H9 (cell line): ENCODE measurements around the gene EHD3. TPM values are rescaled to one million over a fixed set of nuclear protein-coding genes. Genes with fewer than 3 reads are reported as not detected.

Experiments
- DNase-seq: peaks from one replicate; pipeline ENCODE4 v3.0.0-alpha.2; 2017
- H2AFZ ChIP-seq: one replicate; pipeline ENCODE4 v1.6.1; 2013; ENCODE audit warnings: mild to moderate bottlenecking, low read length, control low read depth, moderate library complexity
- H2AK5ac ChIP-seq: 2 replicates; pipeline ENCODE4 v1.6.1; 2013; ENCODE audit warnings: low read length, control low read depth, mixed read lengths; ENCODE audit not compliant: insufficient read length
- H2BK120ac ChIP-seq: one replicate; pipeline ENCODE4 v1.6.1; 2013; ENCODE audit warnings: low read depth, mild to moderate bottlenecking, low read length, control low read depth, inconsistent platforms; ENCODE audit not compliant: poor library complexity, severe bottlenecking
- H2BK12ac ChIP-seq: 2 replicates; pipeline ENCODE4 v1.6.1; 2013; ENCODE audit warnings: low read length, control low read depth, mixed read lengths, low read depth; ENCODE audit not compliant: insufficient read length
- H2BK15ac ChIP-seq: 2 replicates; pipeline ENCODE4 v1.6.1; 2013; ENCODE audit warnings: low read depth, low read length, control low read depth
- H2BK20ac ChIP-seq: one replicate; pipeline ENCODE4 v1.6.1; 2013; ENCODE audit warnings: low read depth, mild to moderate bottlenecking, low read length, control low read depth, inconsistent platforms; ENCODE audit not compliant: poor library complexity, severe bottlenecking
- H2BK5ac ChIP-seq: 2 replicates; pipeline ENCODE4 v1.6.1; 2013; ENCODE audit warnings: low read length, control low read depth, mixed read lengths; ENCODE audit not compliant: insufficient read length
- H3K14ac ChIP-seq: 2 replicates; pipeline ENCODE4 v1.6.1; 2013; ENCODE audit warnings: low read length, control low read depth; ENCODE audit not compliant: insufficient read depth
- H3K18ac ChIP-seq: 2 replicates; pipeline ENCODE4 v1.6.1; 2013; ENCODE audit warnings: low read depth, mild to moderate bottlenecking, mixed read lengths, low read length, control low read depth; ENCODE audit not compliant: insufficient read length
- H3K23ac ChIP-seq: 2 replicates; pipeline ENCODE4 v1.6.1; 2013; ENCODE audit warnings: low read length, control low read depth, mixed read lengths, low read depth; ENCODE audit not compliant: insufficient read length
- H3K23me2 ChIP-seq: 2 replicates; pipeline ENCODE4 v1.6.1; 2013; ENCODE audit warnings: low read depth, mild to moderate bottlenecking, mixed read lengths, low read length, control low read depth; ENCODE audit not compliant: insufficient read length, poor library complexity, severe bottlenecking
- H3K27ac ChIP-seq: 2 replicates; pipeline ENCODE4 v1.5.1; 2013; ENCODE audit warnings: low read length, control low read depth, mixed read lengths, low read depth; ENCODE audit not compliant: insufficient read length
- H3K27me3 ChIP-seq: 2 replicates; pipeline ENCODE4 v1.6.1; 2013; ENCODE audit warnings: low read length, control low read depth, inconsistent platforms; ENCODE audit not compliant: insufficient read depth
- H3K4ac ChIP-seq: 2 replicates; pipeline ENCODE4 v1.6.1; 2013; ENCODE audit warnings: low read depth, mild to moderate bottlenecking, control low read depth, inconsistent platforms, low read length, moderate library complexity
- H3K4me1 ChIP-seq: 2 replicates; pipeline ENCODE4 v1.6.1; 2013; ENCODE audit warnings: low read length, control low read depth, inconsistent platforms; ENCODE audit not compliant: insufficient read depth
- H3K4me2 ChIP-seq: 2 replicates; pipeline ENCODE4 v1.6.1; 2013; ENCODE audit warnings: low read length, control low read depth, mixed read lengths; ENCODE audit not compliant: insufficient read length, insufficient read depth
- H3K56ac ChIP-seq: 2 replicates; pipeline ENCODE4 v1.6.1; 2013; ENCODE audit warnings: low read depth, mild to moderate bottlenecking, mixed read lengths, low read length, control low read depth; ENCODE audit not compliant: insufficient read length
- H3K79me1 ChIP-seq: 2 replicates; pipeline ENCODE4 v1.6.1; 2013; ENCODE audit warnings: low read depth, mild to moderate bottlenecking, moderate library complexity, low read length, control low read depth, inconsistent platforms; ENCODE audit not compliant: insufficient read depth, poor library complexity, severe bottlenecking
- H3K79me2 ChIP-seq: 2 replicates; pipeline ENCODE4 v1.6.1; 2013; ENCODE audit warnings: low read length, control low read depth, inconsistent platforms; ENCODE audit not compliant: insufficient read depth
- H3K9ac ChIP-seq: 2 replicates; pipeline ENCODE4 v1.6.1; 2013; ENCODE audit warnings: low read length, control low read depth, mixed read lengths; ENCODE audit not compliant: insufficient read length; ENCODE audit errors: extremely low read depth
- H3K9me3 ChIP-seq: one replicate; pipeline ENCODE4 v1.6.1; 2013; ENCODE audit warnings: low read depth, low read length, inconsistent platforms; ENCODE audit not compliant: control insufficient read depth
- H3T11ph ChIP-seq: one replicate; pipeline ENCODE4 v1.6.1; 2013; ENCODE audit warnings: mild to moderate bottlenecking, low read length, control low read depth, inconsistent platforms
- H4K20me1 ChIP-seq: one replicate; pipeline ENCODE4 v1.6.1; 2013; ENCODE audit not compliant: control insufficient read depth, insufficient read length, insufficient read depth
- H4K5ac ChIP-seq: 2 replicates; pipeline ENCODE4 v1.6.1; 2013; ENCODE audit warnings: low read depth, mild to moderate bottlenecking, mixed read lengths, low read length, control low read depth; ENCODE audit not compliant: insufficient read length
- H4K8ac ChIP-seq: replicated peaks from 2 replicates; pipeline ENCODE4 v1.6.1; 2013; ENCODE audit warnings: low read length, control low read depth, mixed read lengths, low read depth; ENCODE audit not compliant: insufficient read length
- H4K91ac ChIP-seq: 2 replicates; pipeline ENCODE4 v1.6.1; 2013; ENCODE audit warnings: low read depth, mild to moderate bottlenecking, moderate library complexity, mixed read lengths, low read length, control low read depth; ENCODE audit not compliant: insufficient read length
- H3K27ac Mint-ChIP-seq, 3 experiments: 2 replicates in 2 of 3; 3 replicates in 1 of 3; pipeline ENCODE4 v1.8.0; 2020 to 2021; ENCODE audit warnings: mixed read lengths in 3 of 3, mild to moderate bottlenecking in 1 of 3, moderate library complexity in 1 of 3
- H3K27me3 Mint-ChIP-seq: 2 replicates; pipeline ENCODE4 v1.8.0; 2021; ENCODE audit warnings: low read depth, mild to moderate bottlenecking, moderate library complexity, mixed read lengths
- H3K36me3 Mint-ChIP-seq, 3 experiments: 2 replicates in 2 of 3; 3 replicates in 1 of 3; pipeline ENCODE4 v1.8.0; 2020 to 2021; ENCODE audit warnings: low read depth in 3 of 3, mixed read lengths in 3 of 3; ENCODE audit not compliant: insufficient read depth in 1 of 3
- H3K4me1 Mint-ChIP-seq, 2 experiments: 2 replicates each; pipeline ENCODE4 v1.8.0; 2020; ENCODE audit warnings: mixed read lengths in 2 of 2
- H3K4me3 Mint-ChIP-seq, 2 experiments: 2 replicates in 1 of 2; 3 replicates in 1 of 2; pipeline ENCODE4 v1.8.0; 2020 to 2021; ENCODE audit warnings: mild to moderate bottlenecking in 2 of 2, mixed read lengths in 2 of 2, moderate library complexity in 1 of 2
- H3K9me3 Mint-ChIP-seq, 2 experiments: 2 replicates in 1 of 2; 3 replicates in 1 of 2; pipeline ENCODE4 v1.8.0; 2020; ENCODE audit warnings: mild to moderate bottlenecking in 2 of 2, mixed read lengths in 2 of 2, moderate library complexity in 1 of 2
- CTCF ChIP-seq: fragments of 200-600 bp; sonication (generic); conservative IDR thresholded peaks from 3 replicates; pipeline ENCODE4 v1.8.0; 2021; ENCODE audit warnings: antibody characterized with exemption, mild to moderate bottlenecking
- WGBS: extraction: QIAGEN DNeasy Blood & Tissue Kit; methylation state at CpG from one replicate; pipeline ENCODE4 v1.1.7; 2013; ENCODE audit warnings: missing lambda C conversion rate, low lambda C conversion rate, mixed read lengths; ENCODE audit not compliant: insufficient read length; ENCODE audit errors: extremely low coverage; 5-methylcytosine and 5-hydroxymethylcytosine counted together
- total RNA-seq: library from RNA; stranded (reverse); gene quantifications from 2 replicates; pipeline ENCODE4 v1.2.1, GENCODE V29; 2021

The EHD3 gene
- total RNA-seq, 1 experiment from 2014 or later: 8.3 TPM

GRCh38 chr2:31239593-31240177, 5.7 kb downstream of the EHD3 start:
- Histone ChIP-seq H3K79me1 (no peaks in the 10 kb centered on the region), H3K79me2 (no peaks in the 10 kb centered on the region), H3K18ac (no peak overlapping the region), H3K9me3 (no peaks in the 10 kb centered on the region), H2BK15ac (no peak overlapping the region), H3K14ac (no peak overlapping the region), H2BK5ac (no peak overlapping the region), H4K20me1 (peaks cover 3% of the 10 kb centered on the region), H3K23me2 (peaks cover 2% of the 10 kb centered on the region), H2AK5ac (no peak overlapping the region), H4K91ac (no peak overlapping the region), H3K9ac (no peak overlapping the region), H2BK12ac (no peak overlapping the region), H3K27me3 (peaks cover 4% of the 10 kb centered on the region; the same call in 1 of the 2 replicates), H2BK20ac (no peak overlapping the region), H2AFZ (no peak overlapping the region), H4K5ac (no peak overlapping the region), H3K4ac (no peak overlapping the region), H4K8ac (no peak overlapping the region), H2BK120ac (no peak overlapping the region), H3K56ac (no peak overlapping the region), H3K4me2 (no peak overlapping the region), H3K4me1 (no peaks in the 10 kb centered on the region), H3T11ph (no peak overlapping the region), H3K23ac (no peak overlapping the region), H3K27ac (no peak overlapping the region)
- Mint-ChIP-seq H3K4me3 (no peak overlapping the region), H3K27me3 (peaks cover 9% of the 10 kb centered on the region), H3K9me3 (no peaks in the 10 kb centered on the region), H3K4me1 (peaks cover 9 to 14% of the 10 kb centered on the region in 2 experiments), H3K27ac (no peak overlapping the region), H3K36me3 (peaks cover 1 to 8% (median 5%) of the 10 kb centered on the region in 3 experiments; a peak in 4 of 7 replicates)
- no CpG with 5 or more reads among the region's 22 CpGs for WGBS
- no peak for TF ChIP-seq CTCF
- peak; percentile 29 for DNase-seq
